GM08714 (cell line): ENCODE results near the gene KCNA2.

Source experiments
- H3K4me3 ChIP-seq: fragments of 200-500 bp; sonication (Bioruptor generic); 2 replicates; pipeline ENCODE4 v1.5.1; 2014; ENCODE audit warnings: mild to moderate bottlenecking, low read length, inconsistent platforms
- ZNF274 ChIP-seq: IDR thresholded peaks from 2 replicates; pipeline ENCODE4 v1.6.1; 2012; ENCODE audit warnings: mild to moderate bottlenecking, low read depth, low read length

The KCNA2 gene

DNA sequence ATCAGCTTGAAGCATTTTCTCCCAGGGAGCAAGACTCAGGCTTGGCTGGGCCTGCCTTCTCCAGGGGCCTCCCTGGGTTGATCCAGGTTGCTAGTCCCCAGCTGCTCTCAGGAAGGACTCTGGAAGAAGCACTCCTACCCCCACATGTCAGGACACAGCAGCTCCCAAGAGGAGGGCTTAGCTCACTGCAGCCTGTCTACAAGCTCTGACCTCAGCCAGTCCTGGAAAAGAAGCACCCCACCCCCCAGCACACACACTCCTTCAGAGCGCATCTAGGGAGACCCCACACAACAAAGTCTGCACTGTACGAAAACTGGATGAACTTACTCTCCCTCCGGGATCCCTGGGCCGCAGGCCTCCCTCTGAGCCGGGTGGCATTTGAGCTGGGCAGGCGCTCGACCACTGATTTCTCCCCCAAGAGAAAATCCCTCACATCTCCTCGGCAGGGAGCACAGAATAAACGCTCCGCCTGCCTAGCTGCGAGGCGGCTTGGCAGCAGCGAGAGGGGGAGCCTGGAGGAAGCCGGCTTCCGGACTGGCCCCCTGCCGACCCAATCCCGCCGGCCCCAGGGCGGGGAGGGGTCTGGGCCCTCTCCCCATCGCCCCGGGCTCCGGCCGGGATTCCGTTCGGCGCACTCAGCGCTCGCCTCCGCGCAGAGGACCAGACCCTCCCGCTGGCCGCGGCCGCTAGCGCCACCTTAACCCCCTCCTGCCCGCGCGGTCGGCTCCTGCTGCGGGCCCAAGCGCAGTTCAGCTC, at the start of gene KCNA2:
KCNA2 (minus strand) TSS at position 458 of the 756 bp plus-strand sequence. CDS start 1,576 bp downstream, outside the sequence.
- no peak for TF ChIP-seq ZNF274
- peak within 1 kb of the TSS; percentile 7; the same call in 1 of the 2 replicates for H3K4me3 ChIP-seq

DNA sequence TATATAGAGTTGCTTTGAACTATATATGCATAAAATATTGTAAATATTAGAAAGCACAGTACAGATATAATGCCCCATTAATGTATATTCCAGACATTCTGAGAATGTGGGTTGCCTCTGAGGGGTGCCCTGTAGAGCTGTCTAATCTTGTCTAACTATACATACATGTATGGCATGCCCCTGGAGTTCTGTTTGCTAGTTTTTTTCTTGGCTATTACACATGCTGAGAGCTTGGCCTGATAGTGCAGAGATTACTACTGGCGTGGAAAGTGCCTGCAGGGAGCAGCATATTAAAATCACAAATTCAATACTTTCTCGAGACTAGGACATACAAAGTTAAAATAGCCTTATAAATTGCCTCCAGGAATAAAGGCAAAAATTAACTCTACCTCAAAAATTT, 44.5 kb upstream of the KCNA2 start:
- no peak overlapping the region for H3K4me3 ChIP-seq
- no peak for TF ChIP-seq ZNF274

DNA sequence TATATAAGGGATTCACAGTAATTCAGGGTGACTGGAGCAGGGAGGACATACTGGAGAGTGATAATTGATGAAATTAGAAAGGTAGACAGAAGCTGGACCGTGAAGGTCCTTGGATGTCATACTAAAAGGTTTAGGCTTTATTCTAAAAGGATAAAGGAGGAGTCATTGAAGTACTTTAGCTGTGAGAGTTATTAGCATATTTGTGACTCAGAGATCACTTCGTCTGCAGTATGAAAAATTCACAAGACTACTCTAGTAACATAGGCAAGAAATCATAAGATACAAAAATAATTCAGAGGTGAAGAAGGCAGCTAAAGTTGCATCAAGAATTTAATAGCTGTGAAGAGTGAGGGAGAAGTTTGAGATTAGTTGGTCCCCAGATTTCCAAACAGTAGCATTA, 42.3 kb upstream of the KCNA2 start:
- no peak for TF ChIP-seq ZNF274
- no peak overlapping the region for H3K4me3 ChIP-seq

DNA sequence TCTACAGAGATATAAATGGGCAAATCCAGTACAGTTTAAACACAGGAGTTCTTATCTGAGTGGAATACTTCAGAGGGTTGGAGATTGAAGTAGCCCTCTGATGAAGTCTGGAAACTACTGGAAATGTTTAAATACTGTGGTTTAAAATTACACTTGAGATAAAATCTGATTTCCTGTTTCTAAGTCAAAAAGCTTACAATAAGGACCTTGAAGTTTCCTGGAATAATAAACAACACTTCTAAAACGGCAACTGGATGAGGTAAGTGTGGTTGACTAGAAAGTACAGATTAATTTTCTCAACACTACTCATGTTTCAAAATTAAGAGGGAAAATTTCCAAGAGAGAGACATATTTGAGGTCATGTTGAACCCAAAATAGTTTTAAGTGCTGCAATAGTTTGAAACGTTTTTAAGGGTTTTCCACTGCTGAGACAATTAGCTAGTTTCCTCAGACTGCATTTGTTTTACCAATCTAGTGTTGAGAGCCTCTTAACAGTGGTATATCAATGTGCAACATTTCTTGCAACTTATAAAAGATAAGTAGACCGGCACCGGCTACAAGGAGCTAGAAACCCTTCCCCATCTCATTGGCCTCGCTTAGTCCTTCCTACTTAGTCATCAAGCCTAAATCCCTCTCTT, 41.2 kb upstream of the KCNA2 start:
- H3K4me3 ChIP-seq, result no peak overlapping the region
- no peak for TF ChIP-seq ZNF274

DNA sequence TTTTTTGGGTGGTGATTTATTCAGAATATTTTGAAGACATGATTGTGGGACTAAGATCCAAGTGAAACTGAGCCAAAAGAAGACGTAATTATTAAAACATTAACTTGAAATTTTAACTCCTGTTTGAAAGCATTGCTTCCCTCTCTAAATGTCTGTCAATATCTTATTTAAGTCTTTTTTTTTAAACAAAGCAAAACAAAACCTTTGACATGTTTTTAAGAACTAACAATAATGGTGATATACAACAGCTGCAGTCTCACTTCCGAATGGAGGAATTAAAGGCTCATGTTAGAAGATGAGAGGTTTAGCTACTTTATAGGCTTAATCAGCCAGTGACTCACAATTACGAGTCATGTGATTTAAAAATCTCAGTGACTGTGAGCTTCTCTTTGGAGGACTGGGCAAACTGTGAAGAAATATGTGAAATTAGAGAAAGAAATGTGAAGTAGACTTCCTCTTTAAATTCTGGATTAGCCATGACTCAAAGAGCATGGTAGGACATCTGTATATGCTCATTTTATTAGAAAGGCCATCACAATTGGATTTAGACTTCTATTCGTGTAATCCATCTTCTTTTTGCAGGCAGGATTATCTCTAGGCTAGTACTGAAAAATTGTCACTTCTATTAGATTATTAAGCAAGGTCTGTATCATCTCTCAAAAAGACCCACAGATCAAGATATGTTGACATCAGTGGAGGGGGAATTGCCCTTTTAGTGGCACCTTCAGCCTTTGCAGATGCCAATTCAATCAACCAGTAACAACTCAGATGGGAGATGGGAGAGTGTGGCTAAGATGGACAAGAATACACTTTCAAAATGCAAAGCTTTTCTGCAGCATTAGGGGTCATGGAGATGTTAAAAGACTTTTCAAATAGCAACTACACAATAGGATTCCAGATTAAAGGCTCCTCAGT, 39.9 kb upstream of the KCNA2 start:
- no peak overlapping the region for H3K4me3 ChIP-seq
- TF ChIP-seq ZNF274, result no peak

DNA sequence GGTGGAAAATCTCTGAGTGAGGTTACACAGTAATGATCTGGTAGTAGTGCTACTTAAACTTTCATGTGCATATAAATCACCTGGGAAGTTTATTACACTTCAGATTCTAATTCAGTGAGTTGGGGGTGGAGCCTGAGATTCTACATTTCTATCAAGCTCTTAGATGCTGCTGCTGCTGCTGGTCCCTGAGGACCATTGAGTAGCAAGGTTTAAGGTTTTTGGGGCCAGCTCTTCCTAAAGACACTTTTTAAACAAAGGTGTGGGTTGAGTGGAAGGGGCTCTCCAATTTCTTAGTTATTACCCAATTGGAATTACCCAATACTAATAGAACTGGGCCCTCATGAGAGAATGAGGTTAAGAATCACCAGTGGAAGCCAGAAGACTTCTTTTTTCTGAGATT, 39.1 kb upstream of the KCNA2 start:
- no peak overlapping the region for H3K4me3 ChIP-seq
- TF ChIP-seq ZNF274, result no peak

DNA sequence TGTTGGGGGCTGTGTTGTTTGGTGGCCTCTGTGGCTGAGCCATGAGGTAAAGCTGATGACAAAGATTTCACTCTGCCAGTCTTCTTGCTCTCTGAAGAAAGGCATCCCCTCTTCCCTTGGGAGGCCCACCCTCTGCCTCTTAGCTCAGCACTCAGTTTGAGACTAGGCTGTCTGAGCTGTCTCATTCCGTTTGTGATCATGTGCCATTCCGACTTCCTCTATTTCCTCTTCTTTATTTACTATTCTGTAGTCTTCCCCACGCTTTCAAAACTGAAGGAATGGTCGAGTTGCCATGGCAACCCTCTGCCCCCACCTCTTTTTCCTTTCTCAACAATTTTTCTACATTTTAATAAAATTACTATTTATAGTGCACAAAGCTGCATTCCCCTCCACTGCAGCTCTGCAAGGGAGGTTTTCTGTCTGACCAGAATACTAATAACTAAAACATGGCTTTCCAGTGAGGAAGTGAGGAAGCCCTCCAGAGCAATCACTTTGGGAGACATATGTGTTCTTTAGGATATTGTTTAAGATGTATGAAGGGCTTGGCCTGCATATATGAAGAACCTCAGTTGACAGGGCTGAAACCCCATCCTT, 37.8 kb upstream of the KCNA2 start:
- TF ChIP-seq ZNF274, result no peak
- no peak overlapping the region for H3K4me3 ChIP-seq

DNA sequence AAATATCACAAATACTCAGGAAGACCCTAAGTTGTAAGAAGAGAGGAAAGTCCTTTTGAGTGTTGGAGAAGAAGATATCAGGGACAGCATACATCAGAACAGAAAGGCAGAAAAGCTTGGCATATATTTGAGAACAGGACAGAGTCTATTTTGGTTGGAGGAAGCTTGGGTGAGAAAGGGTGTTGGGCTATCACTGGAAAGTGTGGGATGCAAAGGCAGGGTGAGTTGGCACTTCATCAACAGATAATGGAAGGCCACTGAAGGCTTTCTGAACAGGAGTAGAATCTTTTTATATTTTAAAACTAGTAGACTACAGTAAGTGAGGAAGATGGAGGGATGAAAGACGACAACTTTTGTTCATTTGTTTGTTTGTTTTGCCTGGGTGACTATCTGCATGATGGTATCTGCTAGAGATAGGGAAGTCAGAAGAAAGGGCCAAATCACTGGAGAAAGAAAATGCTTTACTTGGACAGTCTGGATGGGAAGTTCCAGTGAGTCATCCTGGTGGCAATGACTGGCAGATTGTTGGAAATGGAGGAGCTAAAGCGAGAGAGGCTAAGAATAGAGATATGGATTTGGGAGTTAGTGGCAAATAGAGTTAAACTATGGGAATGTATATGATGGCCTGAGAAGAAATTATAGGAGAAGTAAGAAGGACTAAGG, 33.7 kb upstream of the KCNA2 start:
- TF ChIP-seq ZNF274, result no peak
- no peak overlapping the region for H3K4me3 ChIP-seq

DNA sequence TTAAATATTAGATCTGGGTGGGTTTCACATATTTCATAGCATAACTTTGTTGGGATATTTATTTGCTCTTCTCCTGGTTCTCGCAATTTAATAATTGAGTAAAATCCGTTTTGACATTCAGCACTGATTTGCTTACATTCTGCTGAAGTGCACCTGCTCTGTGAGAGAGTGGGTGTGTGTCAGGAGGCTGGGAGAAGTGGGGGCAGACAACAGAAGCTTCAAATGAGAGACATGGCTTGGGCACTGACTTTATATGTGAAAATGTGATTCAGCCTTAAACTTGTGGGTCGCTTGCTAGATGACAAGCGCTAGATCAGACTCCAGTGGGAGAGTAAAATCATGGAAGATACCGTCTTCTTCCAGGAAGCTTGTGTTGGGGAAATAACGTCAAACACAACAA, 32.4 kb upstream of the KCNA2 start:
- no peak overlapping the region for H3K4me3 ChIP-seq
- TF ChIP-seq ZNF274, result no peak

DNA sequence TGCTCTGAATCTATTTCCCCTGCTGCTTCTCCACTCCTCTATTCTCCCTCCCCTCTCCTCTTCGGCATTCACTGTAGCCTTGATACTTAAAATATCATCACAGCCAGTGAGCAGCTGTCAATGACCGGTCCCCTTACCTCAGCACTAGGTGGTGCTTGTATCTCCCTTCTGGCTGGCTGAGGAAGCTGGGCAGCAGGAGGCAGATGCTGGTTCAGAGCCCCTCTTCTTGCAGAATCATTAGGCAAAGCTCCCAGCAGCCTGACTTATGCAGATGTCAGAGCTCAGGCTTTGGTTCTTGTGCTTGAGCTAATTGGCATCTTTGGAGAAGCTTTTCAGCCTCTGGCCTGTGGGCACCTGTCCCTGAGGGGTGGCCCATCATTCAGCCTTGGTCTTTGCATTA, 31.9 kb upstream of the KCNA2 start:
- no peak for TF ChIP-seq ZNF274
- no peak overlapping the region for H3K4me3 ChIP-seq

DNA sequence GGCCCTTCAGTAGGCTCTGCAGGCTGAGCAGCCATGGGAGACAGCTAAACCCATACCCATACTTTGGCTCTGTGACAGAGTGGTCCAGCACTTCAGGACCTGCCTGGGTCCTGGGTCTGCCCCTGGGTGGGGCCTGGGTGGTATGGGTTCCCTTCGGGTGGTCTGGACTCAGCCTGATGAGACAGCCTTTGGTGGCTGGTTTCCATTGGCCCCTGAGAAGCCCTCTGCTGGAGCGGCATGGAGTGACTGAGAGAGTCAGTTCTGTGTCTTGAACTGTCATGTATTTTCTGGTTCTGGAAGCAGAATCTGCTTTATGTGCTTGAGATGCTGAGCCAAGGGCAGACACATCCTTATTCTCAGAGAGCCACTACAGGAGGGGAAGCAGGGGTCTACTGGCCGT, 31.3 kb upstream of the KCNA2 start:
- no peak for TF ChIP-seq ZNF274
- H3K4me3 ChIP-seq, result no peak overlapping the region

DNA sequence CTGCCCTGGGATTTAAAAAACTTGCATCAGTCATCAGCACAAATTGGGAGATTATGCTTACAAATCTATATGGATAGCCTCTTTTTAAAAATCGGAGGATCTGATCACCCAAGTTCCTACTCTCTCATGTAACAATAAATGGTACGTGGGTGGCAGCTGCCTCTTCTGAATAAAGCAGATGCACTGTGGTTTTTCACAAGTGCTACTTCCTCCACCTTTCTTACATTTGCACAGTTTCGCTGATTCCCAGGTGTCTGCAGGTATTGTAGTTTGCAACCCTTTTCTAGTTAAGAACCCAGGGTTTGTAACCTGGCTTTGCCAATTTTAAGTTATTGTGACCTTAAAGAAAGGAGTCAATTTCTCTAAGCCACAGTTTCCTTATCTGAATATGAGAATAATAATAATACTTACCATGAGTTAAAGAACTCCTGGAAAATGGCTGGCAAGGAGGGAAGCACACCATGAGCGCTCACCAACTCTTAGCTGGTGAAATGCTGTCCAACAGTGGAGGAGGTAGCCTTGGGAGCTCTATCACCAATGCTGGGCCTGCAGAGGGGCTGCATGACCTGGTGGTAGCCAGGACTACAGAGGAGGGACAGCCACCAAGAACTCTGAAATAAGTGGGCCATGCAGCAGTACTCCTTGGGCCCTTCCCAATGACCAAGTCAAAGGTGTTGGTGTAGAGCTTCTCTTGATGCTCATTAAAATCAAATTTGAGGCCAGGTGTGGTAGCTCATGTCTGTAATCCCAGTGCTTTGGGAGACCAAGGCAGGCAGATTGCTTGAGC, 30.2 kb upstream of the KCNA2 start:
- no peak for TF ChIP-seq ZNF274
- H3K4me3 ChIP-seq, result no peak overlapping the region; the same call in 1 of the 2 replicates

DNA sequence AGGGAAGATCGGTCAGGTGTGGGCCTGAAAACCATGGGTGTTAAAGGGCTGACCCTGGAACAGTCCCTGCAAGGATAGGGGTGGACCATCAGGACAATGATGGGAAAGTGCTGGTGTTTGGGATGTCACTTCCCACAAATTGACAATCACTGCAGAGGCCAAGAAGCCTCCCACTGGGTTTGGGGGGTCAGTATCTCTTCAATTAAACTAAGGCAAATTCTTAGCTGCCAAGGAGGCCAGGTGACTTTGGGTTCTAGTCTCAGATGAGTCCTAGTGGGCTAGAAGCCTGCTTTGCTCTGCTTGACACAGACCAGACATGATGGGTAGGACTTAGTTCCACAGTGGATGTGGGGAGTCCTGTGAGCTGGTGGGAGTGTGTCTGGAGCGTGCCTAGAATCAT, 29.3 kb upstream of the KCNA2 start:
- TF ChIP-seq ZNF274, result no peak
- H3K4me3 ChIP-seq, result no peak overlapping the region; the same call in 1 of the 2 replicates
